Loucy (cell line): ENCODE measurements around the gene APH1B.

Experiments used
- H2AFZ ChIP-seq: fragments of 200-600 bp; sonication (generic); 2 replicates; pipeline ENCODE4 v1.6.0; 2016; ENCODE audit warnings: antibody characterized with exemption, mild to moderate bottlenecking, low read length, moderate library complexity
- H3F3A ChIP-seq: fragments of 200-600 bp; 2 replicates; pipeline ENCODE4 v1.6.0; 2016; ENCODE audit warnings: antibody characterized with exemption, low read depth, mild to moderate bottlenecking
- H3K27me3 ChIP-seq: fragments of 200-600 bp; sonication (generic); 2 replicates; pipeline ENCODE4 v1.6.1; 2014; ENCODE audit warnings: low read length, mild to moderate bottlenecking; ENCODE audit not compliant: insufficient read depth, poor library complexity, severe bottlenecking
- H3K36me3 ChIP-seq: fragments of 200-600 bp; sonication (generic); 2 replicates; pipeline ENCODE4 v1.6.1; 2016; ENCODE audit warnings: low read length; ENCODE audit not compliant: insufficient read depth
- H3K4me1 ChIP-seq: fragments of 200-600 bp; sonication (generic); 2 replicates; pipeline ENCODE4 v1.5.1; 2014; ENCODE audit warnings: low read length, mild to moderate bottlenecking; ENCODE audit not compliant: insufficient read depth, poor library complexity, severe bottlenecking
- H3K4me2 ChIP-seq: fragments of 200-600 bp; sonication (generic); 2 replicates; pipeline ENCODE4 v1.6.0; 2014; ENCODE audit warnings: antibody characterized with exemption, low read length, low read depth, mild to moderate bottlenecking; ENCODE audit not compliant: poor library complexity, severe bottlenecking
- H3K4me3 ChIP-seq: fragments of 200-600 bp; sonication (generic); 2 replicates; pipeline ENCODE4 v1.5.1; 2014; ENCODE audit warnings: low read length, mild to moderate bottlenecking, mixed read lengths; ENCODE audit not compliant: poor library complexity, severe bottlenecking
- H3K79me2 ChIP-seq: fragments of 200-600 bp; sonication (generic); 2 replicates; pipeline ENCODE4 v1.6.1; 2014; ENCODE audit warnings: low read length; ENCODE audit not compliant: insufficient read depth
- H3K9ac ChIP-seq: fragments of 200-600 bp; sonication (generic); 2 replicates; pipeline ENCODE4 v1.6.0; 2014; ENCODE audit warnings: mild to moderate bottlenecking, low read depth, low read length, moderate library complexity; ENCODE audit not compliant: poor library complexity, severe bottlenecking
- H3K9me2 ChIP-seq: fragments of 200-600 bp; sonication (generic); replicated peaks from 2 replicates; pipeline ENCODE4 v1.6.1; 2016; ENCODE audit warnings: low read depth, low read length, mixed read lengths
- H3K9me3 ChIP-seq: fragments of 200-600 bp; sonication (generic); 2 replicates; pipeline ENCODE4 v1.6.1; 2014; ENCODE audit warnings: mild to moderate bottlenecking, antibody characterized with exemption, low read length, low read depth; ENCODE audit not compliant: insufficient read depth
- H4K20me1 ChIP-seq: fragments of 200-600 bp; sonication (generic); 2 replicates; pipeline ENCODE4 v1.6.0; 2014; ENCODE audit warnings: antibody characterized with exemption, low read length, mild to moderate bottlenecking; ENCODE audit not compliant: insufficient read depth, poor library complexity, severe bottlenecking
- CTCF ChIP-seq: fragments of 200-600 bp; sonication (generic); conservative IDR thresholded peaks from 2 replicates; pipeline ENCODE4 v1.5.1; 2014; ENCODE audit warnings: mild to moderate bottlenecking, antibody characterized with exemption, low read length
- EZH2phosphoT487 ChIP-seq: fragments of 200-600 bp; IDR thresholded peaks from 2 replicates; pipeline ENCODE4 v1.6.1; 2018; ENCODE audit warnings: antibody characterized with exemption, mild to moderate bottlenecking, moderate library complexity, borderline replicate concordance

APH1B gene

GRCh38 chr15:63335543-63336240 is 58.3 kb downstream of the APH1B start:
- Histone ChIP-seq H3K9me3 (no peaks in the 10 kb centered on the region), H3K9ac (no peak overlapping the region), H3K4me1 (peaks cover 5% of the 10 kb centered on the region), H3K4me3 (no peak overlapping the region), H3K9me2 (no peaks in the 10 kb centered on the region), H3K27me3 (no peaks in the 10 kb centered on the region), H4K20me1 (no peaks in the 10 kb centered on the region), H2AFZ (no peak overlapping the region), H3K4me2 (no peak overlapping the region), H3K79me2 (no peaks in the 10 kb centered on the region), H3K36me3 (no peaks in the 10 kb centered on the region), H3F3A (no peaks in the 10 kb centered on the region)
- TF ChIP-seq EZH2phosphoT487 (no peak), CTCF (no peak)

DNA sequence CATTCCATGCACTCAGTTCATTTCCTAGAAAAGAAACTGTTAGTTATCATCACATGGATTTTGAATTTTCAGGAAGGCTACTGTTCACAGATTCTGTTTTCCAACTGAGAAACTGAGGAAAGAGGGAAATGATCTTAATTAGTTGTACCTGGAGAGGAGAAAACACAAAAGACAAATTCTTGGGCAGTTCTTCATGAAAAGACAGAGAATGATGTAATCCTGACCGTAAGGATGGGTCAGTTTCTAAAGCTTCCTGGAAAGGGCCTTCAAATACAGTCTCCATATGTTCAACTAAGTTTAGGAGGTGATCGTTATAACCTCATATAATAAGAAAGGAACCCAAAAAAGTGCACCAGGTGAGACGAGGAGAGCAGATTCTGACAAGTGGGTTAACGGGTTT is 59.6 kb downstream of the APH1B start:
- Histone ChIP-seq H3K27me3 (no peaks in the 10 kb centered on the region), H3K79me2 (no peaks in the 10 kb centered on the region), H3K9me2 (no peaks in the 10 kb centered on the region), H3F3A (no peaks in the 10 kb centered on the region), H2AFZ (no peak overlapping the region), H3K4me1 (peaks cover 5% of the 10 kb centered on the region), H3K9ac (no peak overlapping the region), H3K4me3 (no peak overlapping the region), H3K9me3 (no peaks in the 10 kb centered on the region), H4K20me1 (no peaks in the 10 kb centered on the region), H3K36me3 (no peaks in the 10 kb centered on the region), H3K4me2 (no peak overlapping the region)
- TF ChIP-seq EZH2phosphoT487 (no peak), CTCF (no peak)

GRCh38 chr15:63338170-63338569 is 60.8 kb downstream of the APH1B start:
- Histone ChIP-seq H3K4me3 (no peak overlapping the region), H2AFZ (no peak overlapping the region), H3K9ac (no peak overlapping the region), H3K4me2 (no peak overlapping the region), H3K9me2 (no peaks in the 10 kb centered on the region), H3K79me2 (no peaks in the 10 kb centered on the region), H3K9me3 (no peaks in the 10 kb centered on the region), H3K4me1 (peaks cover 7% of the 10 kb centered on the region), H3K36me3 (no peaks in the 10 kb centered on the region), H3K27me3 (no peaks in the 10 kb centered on the region), H4K20me1 (no peaks in the 10 kb centered on the region), H3F3A (no peaks in the 10 kb centered on the region)
- TF ChIP-seq EZH2phosphoT487 (no peak), CTCF (no peak)
